Esophagus muscularis mucosa (tissue), 4 donors: ENCODE data around the gene ADGRA1. TPM values are rescaled to one million over a fixed set of nuclear protein-coding genes. Genes with fewer than 3 reads are reported as not detected.

ENCODE experiments used
- DNase-seq: peaks from one replicate; pipeline ENCODE4 v3.0.0-alpha.2; 2017; ENCODE audit errors: extremely low spot score
- H3K27ac ChIP-seq, 4 donors: fragments of 200-600 bp; sonication (generic); replicated peaks in 1 of 4; 1 replicate in 3 of 4; 2 replicates in 1 of 4; pipeline ENCODE4 v1.5.1; 2016 to 2019; ENCODE audit warnings: mild to moderate bottlenecking in 1 of 4
- H3K27me3 ChIP-seq, 4 donors: fragments of 200-600 bp; sonication (generic); one replicate each; pipeline versions ENCODE4 v1.5.1 to v1.6.0; 2016 to 2019
- H3K36me3 ChIP-seq, 4 donors: fragments of 200-600 bp; sonication (generic); one replicate each; pipeline ENCODE4 v1.5.1; 2016 to 2019
- H3K4me1 ChIP-seq, 4 donors: fragments of 200-600 bp; sonication (generic); one replicate each; pipeline ENCODE4 v1.5.1; 2016 to 2019
- H3K4me3 ChIP-seq, 4 donors: fragments of 200-600 bp; sonication (generic); 1 replicate in 2 of 4; 2 replicates in 2 of 4; pipeline ENCODE4 v1.5.1; 2016 to 2019; ENCODE audit warnings: mild to moderate bottlenecking in 4 of 4, moderate library complexity in 1 of 4
- H3K9me3 ChIP-seq, 4 donors: fragments of 200-600 bp; sonication (generic); 1 replicate in 3 of 4; 2 replicates in 1 of 4; pipeline ENCODE4 v1.5.1; 2016 to 2019
- CTCF ChIP-seq, 3 experiments: fragments of 200-600 bp in 2 of 3; fragments of 450-650 bp in 1 of 3; sonication (generic) in 2 of 3; IDR thresholded peaks; one replicate each; pipeline ENCODE4 v1.5.1; 2017 to 2019; ENCODE audit warnings: antibody characterized with exemption in 3 of 3, mild to moderate bottlenecking in 2 of 3, moderate library complexity in 1 of 3
- EP300 ChIP-seq: sonication (generic); formaldehyde crosslinking; IDR thresholded peaks from one replicate; pipeline ENCODE4 v1.6.1; 2017; ENCODE audit warnings: antibody characterized with exemption
- POLR2A ChIP-seq: fragments of 450-650 bp; IDR thresholded peaks from one replicate; pipeline ENCODE4 v1.6.1; 2017; ENCODE audit warnings: antibody characterized with exemption, moderate library complexity, mild to moderate bottlenecking, low read depth
- POLR2AphosphoS5 ChIP-seq, 2 donors: sonication (generic); formaldehyde crosslinking; IDR thresholded peaks; one replicate each; pipeline ENCODE4 v1.6.1; 2017; ENCODE audit warnings: antibody characterized with exemption in 2 of 2
- WGBS: methylation state at CpG from one replicate; pipeline ENCODE4 v1.1.5; 2018; 5-methylcytosine and 5-hydroxymethylcytosine counted together
- intact Hi-C: fragments of 100-400 bp; cut with DNase I; formaldehyde crosslinking; loops from one replicate; pipeline ENCODE4 v1.15.1; 2023
- total RNA-seq, 4 donors: library from RNA; depleted of rRNA; stranded (reverse); fragments of >200 nt; gene quantifications; one replicate each; pipeline versions ENCODE4 v1.1.0 to v1.2.1, GENCODE V29; 2016

Gene ADGRA1
- total RNA-seq, 4 donors from 2014 or later, result under 0.01 to 0.06 TPM; not detected in 2

GRCh38 chr10:133129859-133130495 is 42.3 kb downstream of the ADGRA1 start:
- TF ChIP-seq EP300 (no peak), CTCF (IDR thresholded peaks at IDR 0.05) (no peak), POLR2A (no peak), POLR2AphosphoS5 (IDR thresholded peaks at IDR 0.05) (no peak)
- Histone ChIP-seq H3K4me3 (no peak overlapping the region), H3K9me3 (no peaks in the 10 kb centered on the region), H3K36me3 (no peaks in the 10 kb centered on the region), H3K27me3 (peaks cover 0 to 34% (median 2%) of the 10 kb centered on the region in 4 donors), H3K4me1 (peaks cover 0 to under 1% (median 0%) of the 10 kb centered on the region in 4 donors), H3K27ac (no peak overlapping the region)
- 68% methylated on average over 17 of the region's 20 CpGs for WGBS
- intact Hi-C loops, result no loop called here
- no peak for DNase-seq

- Histone ChIP-seq H3K4me1 (no peaks in the 10 kb centered on the region), H3K4me3 (no peak overlapping the region), H3K27me3 (peaks cover 0 to 28% (median 2%) of the 10 kb centered on the region in 4 donors), H3K9me3 (no peaks in the 10 kb centered on the region), H3K27ac (no peak overlapping the region), H3K36me3 (no peaks in the 10 kb centered on the region)
- DNase-seq, result no peak
- WGBS, result 84% methylated on average over 11 of the region's 11 CpGs
- no peak for TF ChIP-seq CTCF (IDR thresholded peaks at IDR 0.05)
- intact Hi-C loops, result no loop called here
Measured at GRCh38 chr10:133130602-133131001, 42.9 kb downstream of the ADGRA1 start.

GRCh38 chr10:133131053-133131452 is 43.3 kb downstream of the ADGRA1 start:
- no peaks in the 10 kb centered on the region for H3K9me3 ChIP-seq
- 61% methylated on average over 18 of the region's 18 CpGs for WGBS
- H3K4me1 ChIP-seq, result no peaks in the 10 kb centered on the region
- DNase-seq, result no peak
- H3K4me3 ChIP-seq, result no peak overlapping the region
- no peak overlapping the region for H3K27ac ChIP-seq
- peaks cover 0 to 23% (median 2%) of the 10 kb centered on the region in 4 donors for H3K27me3 ChIP-seq
- intact Hi-C loops, result no loop called here
- H3K36me3 ChIP-seq, result no peaks in the 10 kb centered on the region
- TF ChIP-seq CTCF (IDR thresholded peaks at IDR 0.05), result no peak

- Histone ChIP-seq H3K36me3 (no peaks in the 10 kb centered on the region), H3K27ac (no peak overlapping the region), H3K27me3 (peaks cover 0 to 15% (median 0%) of the 10 kb centered on the region in 4 donors), H3K9me3 (no peaks in the 10 kb centered on the region), H3K4me1 (no peaks in the 10 kb centered on the region), H3K4me3 (no peak overlapping the region)
- no peak for DNase-seq
- 75% methylated on average over 35 of the region's 41 CpGs for WGBS
- intact Hi-C loops, result no loop called here
- TF ChIP-seq CTCF (IDR thresholded peaks at IDR 0.05), result no peak
- TF ChIP-seq POLR2A, result no peak
- TF ChIP-seq POLR2AphosphoS5 (IDR thresholded peaks at IDR 0.05), result no peak
- TF ChIP-seq EP300, result no peak
Measured at GRCh38 chr10:133131734-133132472, 44.2 kb downstream of the ADGRA1 start.
